ENCODE results near the gene TWIST1.

TWIST1 gene

DNA sequence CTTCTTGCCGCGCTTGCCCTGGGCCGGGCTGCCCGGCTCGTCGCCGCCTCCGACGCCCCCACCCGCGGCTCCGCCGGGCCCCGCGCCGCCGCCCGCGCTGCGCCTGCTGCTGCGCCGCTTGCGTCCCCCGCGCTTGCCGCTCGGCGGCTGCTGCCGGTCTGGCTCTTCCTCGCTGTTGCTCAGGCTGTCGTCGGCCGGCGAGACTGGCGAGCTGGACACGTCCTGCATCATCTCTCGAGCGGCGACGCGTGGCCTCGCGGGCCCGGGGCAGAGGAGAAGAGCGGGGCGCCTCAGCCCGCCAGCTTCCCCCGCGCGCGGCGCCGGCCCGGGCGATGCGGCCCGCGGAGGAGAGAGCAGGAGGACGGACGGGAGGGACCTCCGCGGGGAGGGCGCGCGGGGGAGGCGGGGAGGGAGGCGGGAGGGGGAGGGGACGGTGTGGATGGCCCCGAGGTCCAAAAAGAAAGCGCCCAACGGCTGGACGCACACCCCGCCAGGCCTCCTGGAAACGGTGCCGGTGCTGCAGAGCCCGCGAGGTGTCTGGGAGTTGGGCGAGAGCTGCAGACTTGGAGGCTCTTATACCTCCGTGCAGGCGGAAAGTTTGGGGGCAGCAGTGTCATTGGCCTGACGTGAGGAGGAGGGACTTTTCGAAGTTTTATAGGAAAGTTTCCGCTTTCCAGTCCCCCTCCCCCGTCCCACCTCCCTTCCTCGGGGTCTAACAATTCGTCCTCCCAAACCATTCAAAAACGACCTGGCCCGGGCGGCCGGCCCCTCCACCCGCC is at the start of gene TWIST1:
Gene TWIST1 (minus strand): TSS at position 546 of the 779 bp plus-strand sequence. CDS start 315 bp downstream, at position 231.
- DNase-seq (ENCODE audit: low spot score): no peak

DNA sequence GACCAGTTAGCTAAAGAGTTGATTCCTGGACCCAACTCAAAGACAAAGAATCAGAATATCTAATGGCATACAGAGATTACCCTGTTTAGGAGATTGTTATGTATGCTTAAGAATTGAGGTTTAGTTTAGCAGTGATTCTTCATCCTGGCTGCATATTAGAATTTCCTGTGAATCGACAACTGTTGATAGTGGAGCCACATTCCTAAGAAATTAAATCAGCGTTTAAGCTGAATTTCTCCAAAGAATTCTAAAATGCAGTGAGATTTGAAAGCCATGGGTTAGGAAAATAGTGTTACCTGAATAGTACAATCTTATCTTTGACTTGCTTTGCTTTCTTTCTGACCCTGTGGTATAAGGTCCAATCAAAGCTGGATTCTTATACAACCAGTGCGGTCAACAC is 44.2 kb upstream of the TWIST1 start:
- DNase-seq (ENCODE audit: low spot score): no peak

DNA sequence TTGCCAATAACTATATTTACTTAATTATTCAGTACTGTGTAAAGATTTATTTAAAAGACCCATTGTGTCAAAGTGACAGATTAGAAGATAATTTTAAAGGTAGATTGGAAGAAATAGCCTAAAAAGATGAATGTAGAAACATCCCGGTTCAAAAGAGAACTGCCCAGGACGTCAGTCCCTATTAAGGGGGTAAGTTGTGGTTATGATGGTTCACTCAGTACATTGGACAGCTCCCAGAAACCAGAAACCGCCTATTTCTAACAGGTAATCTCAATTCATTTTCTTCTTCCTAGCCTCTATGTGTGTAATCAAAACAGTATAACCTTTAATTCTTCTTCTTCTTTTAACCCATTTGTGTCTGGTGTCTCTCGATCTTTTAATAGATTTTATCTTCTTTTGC is 29.3 kb upstream of the TWIST1 start:
- DNase-seq (ENCODE audit: low spot score): peak; percentile 17

DNA sequence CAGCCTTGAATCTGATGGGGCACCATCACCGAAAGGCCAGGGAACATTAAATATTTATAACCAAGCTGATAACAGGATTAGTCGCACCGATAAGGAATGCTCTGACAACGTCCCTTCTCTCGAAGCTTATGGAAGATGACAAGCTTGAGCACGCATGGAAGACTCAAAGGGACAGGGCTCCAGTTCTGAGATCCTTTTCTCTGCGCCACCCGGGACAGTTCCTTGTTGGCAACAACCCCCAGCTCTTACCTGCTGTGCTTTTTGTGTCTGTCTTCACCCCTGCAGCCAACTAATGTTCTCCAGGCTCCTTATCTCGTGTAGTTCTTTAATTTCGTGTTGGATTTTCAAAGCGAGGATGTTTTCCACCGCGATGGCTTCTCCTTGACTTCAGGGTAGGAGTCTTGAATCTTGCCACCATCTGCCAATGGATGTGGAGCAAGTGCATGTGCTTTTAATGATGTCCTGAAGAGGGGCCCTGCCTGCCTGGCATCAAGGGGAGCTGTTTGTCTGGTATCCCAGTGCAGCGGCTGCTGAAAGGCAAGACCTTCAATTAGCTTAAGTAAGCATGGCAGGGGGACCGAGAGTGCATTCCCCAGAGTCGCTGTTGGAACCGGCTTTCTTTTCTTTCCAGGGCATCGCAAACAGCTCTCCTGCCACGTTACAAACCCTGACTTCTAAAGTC is 28.1 kb upstream of the TWIST1 start:
- DNase-seq (ENCODE audit: low spot score): no peak

DNA sequence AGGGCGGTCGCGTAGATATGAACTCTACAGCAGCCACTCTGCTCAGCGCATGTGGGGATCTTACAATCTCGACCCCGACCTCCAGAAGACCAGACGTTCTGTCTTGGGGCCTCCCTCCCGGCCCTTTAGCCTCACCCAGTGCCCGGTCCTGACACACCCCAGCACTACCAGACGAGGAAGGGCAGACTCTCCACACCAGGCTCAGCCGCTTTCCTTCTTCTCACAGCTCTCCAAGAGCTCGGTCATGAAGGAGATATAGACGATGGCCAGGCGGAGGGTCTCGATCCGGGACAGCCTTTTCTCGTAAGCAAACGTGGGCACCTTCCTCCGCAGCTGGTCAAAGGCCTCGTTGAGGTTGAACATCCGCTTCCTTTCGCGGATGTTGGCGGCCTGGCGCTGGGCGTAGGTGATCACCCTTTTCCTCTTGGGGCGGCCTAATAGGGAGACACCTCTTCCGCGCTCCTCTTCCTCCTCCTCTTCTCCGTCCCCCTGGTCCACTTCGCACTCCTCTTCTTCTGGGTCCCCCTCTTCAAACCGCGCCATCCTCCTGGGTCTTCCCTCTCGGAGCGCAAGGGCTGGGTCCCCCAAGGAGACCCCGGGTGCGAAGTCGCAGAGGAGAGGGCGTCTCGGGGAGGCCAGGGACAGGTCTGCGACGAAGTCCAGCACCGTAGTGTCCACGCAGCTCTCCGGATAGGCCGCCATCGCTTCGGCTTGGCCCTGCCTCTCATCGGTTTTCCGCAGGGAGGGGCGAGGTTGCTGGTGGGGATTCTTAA is 27.4 kb upstream of the TWIST1 start, which contains the start of gene FERD3L:
Gene FERD3L (minus strand): TSS at position 761 of the 773 bp plus-strand sequence. CDS start 59 bp downstream, at position 702.
- no peak for DNase-seq (ENCODE audit: low spot score)

GRCh38 chr7:19143881-19144574 is 26.6 kb upstream of the TWIST1 start:
- no peak for DNase-seq (ENCODE audit: low spot score)

- DNase-seq (ENCODE audit: low spot score): no peak
These were observed 22.4 kb upstream of the TWIST1 start for GRCh38 chr7:19139706-19140327.

DNA sequence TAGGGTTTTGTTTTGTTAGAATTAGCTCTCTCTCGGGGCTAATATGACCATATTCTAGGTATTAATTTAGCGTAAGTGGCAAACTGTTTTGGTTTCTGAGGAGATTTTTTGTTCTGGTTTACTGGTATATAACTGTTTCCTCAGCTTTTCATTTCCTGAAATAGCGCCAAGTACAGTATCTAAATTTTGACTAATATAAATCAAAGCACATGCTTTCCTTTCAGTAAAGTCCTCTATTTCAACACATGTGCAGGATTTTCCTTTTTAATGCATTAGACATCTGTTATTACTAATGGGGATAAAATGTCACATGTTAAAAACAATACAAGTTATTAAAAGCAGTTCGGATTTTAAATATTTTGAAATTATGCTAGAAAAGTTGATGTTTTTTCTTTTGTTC is 16.4 kb upstream of the TWIST1 start:
- no peak for DNase-seq (ENCODE audit: low spot score)

- no peak for DNase-seq (ENCODE audit: low spot score)
These were observed 16.0 kb upstream of the TWIST1 start for GRCh38 chr7:19133390-19133789.

GRCh38 chr7:19128856-19129255 is 11.4 kb upstream of the TWIST1 start:
- no peak for DNase-seq (ENCODE audit: low spot score)

DNA sequence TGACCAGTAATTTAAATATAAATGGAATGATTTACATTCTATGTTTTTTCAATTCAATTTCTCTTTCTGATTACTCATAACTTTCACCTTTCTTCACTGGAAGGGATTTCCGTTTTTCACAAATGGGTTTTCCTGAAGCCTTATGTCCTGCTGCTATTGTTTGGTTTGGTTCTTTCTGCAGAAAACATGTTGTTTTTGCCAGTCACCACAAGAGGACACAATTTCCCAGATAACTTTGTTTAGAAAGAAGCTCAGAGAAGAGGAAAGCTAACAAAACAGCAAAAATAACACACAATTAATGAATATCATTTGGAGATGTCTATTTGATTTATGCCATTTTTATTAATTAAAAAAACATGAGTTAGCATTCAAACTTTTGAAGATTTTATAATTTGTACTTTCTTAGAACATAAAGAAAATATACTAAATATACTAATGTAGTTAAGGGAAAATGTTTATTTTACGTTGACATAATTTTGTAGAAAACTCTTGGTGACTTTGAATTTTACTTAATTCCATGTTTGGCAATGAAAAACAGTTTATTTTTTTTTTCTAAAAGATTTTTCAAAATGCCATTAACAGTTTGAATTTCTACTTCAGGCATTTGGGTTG is 4.6 kb upstream of the TWIST1 start:
- DNase-seq (ENCODE audit: low spot score): no peak

DNA sequence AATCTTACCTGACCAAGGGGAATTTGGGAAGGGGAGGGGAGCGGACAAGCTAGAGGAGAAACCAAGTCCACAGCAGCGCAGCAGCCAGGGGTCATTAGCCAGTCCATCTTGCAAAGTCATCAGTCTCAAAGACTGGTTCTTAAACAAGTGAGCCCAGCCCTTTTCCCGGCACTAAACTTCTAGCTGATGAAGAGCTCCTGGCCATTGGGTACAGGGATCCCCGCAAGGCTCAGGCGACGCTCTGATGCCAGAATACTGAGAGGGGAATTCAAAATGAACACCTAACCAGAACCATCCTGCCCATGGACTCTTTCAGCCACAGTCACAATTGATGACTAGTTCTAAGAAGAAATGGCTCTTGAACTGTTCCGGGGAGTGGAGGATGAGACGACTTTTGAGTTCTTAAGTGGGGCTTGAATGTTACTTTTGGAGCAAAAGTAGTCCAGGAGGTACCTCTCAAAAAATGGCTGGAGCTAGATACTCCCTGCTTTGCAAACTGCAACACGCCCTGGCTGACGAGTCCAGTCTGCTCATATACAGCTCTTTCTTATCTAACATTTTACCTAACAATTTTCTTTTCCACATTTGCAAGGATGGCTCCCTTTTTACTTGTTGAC is 2.5 kb upstream of the TWIST1 start:
- no peak for DNase-seq (ENCODE audit: low spot score)

DNA sequence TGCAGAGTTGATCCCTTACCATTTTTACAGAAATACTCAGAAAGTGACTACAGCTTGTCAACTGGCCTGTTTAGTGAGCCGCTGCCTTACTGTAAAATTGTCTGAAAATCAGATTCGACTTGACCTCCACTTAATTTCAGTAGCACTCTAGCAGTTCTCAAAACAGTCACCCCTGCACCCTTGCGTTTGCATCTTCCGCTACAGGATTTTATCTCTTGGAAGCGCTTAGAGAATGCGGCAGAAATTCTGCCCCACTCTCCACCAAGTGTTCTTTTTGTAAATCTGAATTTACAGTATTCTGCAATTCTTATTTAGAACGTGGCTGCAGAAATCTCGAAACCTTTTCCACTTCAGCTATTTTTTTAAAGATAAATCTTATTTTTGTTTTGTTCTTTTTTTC is 1.9 kb upstream of the TWIST1 start:
- no peak for DNase-seq (ENCODE audit: low spot score)

DNA sequence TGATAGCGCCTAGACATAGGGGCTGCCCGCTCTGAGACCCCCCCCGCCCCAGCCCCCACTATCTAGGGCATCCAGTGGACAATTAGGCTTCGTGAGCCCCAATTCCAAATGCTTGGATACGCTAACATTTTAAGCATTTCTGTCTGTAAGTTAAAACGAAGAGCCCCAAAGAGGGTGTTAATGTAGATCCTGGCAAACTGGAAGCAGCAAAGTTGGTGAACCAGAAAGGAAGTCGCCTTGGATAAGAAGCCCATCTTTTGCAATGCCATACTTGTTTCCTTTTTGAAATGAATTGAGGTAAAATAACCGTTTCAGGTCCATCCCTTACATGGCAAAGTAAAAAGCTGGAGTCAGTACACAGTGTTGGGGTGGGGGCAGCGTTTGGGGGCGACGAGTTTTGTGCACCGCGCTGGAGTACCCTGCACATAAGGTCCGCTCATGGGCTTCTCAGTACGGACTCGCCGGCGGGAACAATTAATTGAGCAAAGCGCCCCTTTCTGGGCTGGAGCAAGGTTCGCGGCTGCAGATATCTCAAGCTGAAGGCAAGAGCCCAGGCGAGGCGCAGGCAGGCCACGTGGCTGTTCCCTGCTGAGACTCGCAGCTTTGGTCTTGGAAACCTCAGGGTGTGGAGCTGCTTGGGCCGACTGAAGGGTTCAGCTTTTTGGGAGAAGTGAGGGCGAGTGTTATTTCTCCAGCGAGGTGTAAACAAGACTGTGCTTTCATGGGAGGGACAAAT is 1.4 kb upstream of the TWIST1 start:
- DNase-seq (ENCODE audit: low spot score): no peak

DNA sequence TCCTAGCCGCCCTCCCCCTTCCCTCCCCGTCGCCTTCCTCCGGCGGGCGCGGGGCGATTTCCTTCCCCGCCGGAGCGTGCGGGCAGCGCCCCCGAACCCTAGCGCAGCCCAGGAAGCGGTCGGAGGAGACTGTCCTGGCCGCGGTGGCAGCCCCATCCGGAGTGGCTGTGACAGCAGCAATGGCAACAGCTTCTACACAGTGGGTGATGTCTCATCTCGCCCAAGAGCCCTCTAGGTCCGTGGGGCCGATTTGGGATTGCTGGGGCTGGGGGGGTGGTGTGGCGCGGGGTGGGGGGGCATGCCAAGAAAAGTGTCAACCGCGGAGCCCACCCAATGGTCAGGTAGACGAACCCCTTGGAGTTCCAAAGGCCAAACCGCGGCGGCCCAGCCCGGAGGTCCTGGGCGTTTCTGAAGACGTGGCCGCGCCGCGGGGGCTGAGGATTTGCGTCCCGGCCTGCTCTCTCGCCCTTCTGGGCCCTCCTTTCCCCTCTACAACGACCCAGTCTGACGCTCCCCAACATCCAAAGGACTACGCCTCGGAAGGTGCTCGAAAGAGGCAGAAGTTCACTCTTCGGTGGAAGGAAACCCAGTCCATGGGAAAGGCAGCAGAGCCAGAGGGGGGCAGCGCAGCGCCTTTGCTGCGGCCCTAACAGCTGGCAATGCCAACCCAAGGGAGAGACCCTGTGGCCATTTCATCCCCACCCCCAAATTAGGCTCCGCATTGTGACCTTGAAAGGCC is 603 bp upstream of the TWIST1 start:
- DNase-seq (ENCODE audit: low spot score): no peak

DNA sequence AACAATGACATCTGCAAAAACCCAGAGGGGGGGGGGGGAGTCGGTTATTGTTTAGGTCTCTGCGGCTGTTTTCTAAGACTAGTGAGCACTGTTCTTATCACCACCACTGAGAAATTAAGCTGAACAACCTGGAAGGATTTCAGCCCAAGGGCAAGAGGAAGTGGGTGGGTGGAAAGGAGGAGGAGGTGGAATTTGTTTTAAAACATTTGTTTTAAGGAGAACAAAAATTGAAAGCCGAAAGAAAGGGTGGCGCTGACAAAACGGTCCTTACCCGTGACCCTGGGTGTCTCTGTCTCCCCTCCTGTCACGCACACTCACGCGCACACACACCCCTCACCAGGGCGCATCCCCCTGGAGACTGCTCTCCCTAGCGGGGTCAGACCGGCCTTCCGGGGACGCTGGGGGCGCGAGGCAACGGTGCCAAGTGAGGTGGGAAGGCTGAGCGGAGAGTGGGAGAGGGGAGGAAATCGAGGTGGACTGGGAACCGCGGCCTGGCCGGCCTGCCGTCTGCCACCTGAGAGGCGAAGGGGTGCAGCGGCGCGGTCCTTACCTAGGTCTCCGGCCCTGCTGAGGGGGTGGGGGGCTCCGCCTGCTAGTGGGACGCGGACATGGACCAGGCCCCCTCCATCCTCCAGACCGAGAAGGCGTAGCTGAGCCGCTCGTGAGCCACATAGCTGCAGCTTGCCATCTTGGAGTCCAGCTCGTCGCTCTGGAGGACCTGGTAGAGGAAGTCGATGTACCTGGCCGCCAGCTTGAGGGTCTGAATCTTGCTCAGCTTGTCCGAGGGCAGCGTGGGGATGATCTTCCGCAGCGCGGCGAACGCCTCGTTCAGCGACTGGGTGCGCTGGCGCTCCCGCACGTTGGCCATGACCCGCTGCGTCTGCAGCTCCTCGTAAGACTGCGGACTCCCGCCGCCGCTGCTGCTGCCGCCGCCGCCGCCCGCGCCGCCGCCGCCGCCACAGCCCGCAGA is 1.0 kb downstream of the TWIST1 start:
- peak; percentile 41 for DNase-seq (ENCODE audit: low spot score)

GRCh38 chr7:19114551-19114855 is 2.9 kb downstream of the TWIST1 start:
- DNase-seq (ENCODE audit: low spot score): no peak

- DNase-seq (ENCODE audit: low spot score): no peak
These were observed 3.4 kb downstream of the TWIST1 start for GRCh38 chr7:19113855-19114550.

All from HuH-7.5 (cell line).